DOHH2 (cell line): ENCODE measurements around the gene ROBO2.

Source experiments
- EZH2phosphoT487 ChIP-seq: fragments of 200-600 bp; sonication (generic); IDR thresholded peaks from 2 replicates; pipeline ENCODE4 v1.6.1; 2017; ENCODE audit warnings: borderline replicate concordance, mild to moderate bottlenecking, antibody characterized with exemption, low read length, moderate library complexity, mixed read lengths
- TF ChIP-seq, protein P1 (sequence below): fragments of 200-600 bp; sonication (generic); IDR thresholded peaks from one replicate; pipeline ENCODE4 v1.5.1; 2014; ENCODE audit warnings: antibody characterized with exemption, mild to moderate bottlenecking, low read depth, low read length; ENCODE audit not compliant: poor library complexity, severe bottlenecking

DNA sequence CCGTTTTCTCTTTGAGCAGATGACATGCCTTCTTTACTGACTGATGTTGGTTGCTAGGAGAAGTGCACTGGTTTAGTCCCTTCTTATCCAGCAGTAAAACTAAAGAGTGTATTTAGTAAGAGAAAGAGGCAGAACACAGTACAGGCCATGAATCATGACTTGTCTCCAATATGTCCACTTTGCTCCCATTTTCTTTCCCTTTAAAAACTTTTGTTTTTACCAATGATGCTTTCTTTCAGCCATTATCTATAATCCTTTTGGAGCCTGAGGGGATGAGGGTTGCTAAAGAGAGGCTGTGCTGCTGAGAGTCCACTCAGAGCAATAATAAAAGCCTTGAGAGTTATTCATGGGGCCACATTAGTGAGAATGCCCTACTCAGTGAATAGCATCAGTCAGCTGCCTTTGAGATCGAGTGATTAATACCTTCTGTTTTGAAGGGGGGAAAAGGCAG lies 12.2 kb downstream of the ROBO2 start:
- TF ChIP-seq, protein P1, sequence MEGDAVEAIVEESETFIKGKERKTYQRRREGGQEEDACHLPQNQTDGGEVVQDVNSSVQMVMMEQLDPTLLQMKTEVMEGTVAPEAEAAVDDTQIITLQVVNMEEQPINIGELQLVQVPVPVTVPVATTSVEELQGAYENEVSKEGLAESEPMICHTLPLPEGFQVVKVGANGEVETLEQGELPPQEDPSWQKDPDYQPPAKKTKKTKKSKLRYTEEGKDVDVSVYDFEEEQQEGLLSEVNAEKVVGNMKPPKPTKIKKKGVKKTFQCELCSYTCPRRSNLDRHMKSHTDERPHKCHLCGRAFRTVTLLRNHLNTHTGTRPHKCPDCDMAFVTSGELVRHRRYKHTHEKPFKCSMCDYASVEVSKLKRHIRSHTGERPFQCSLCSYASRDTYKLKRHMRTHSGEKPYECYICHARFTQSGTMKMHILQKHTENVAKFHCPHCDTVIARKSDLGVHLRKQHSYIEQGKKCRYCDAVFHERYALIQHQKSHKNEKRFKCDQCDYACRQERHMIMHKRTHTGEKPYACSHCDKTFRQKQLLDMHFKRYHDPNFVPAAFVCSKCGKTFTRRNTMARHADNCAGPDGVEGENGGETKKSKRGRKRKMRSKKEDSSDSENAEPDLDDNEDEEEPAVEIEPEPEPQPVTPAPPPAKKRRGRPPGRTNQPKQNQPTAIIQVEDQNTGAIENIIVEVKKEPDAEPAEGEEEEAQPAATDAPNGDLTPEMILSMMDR, result no peak
- TF ChIP-seq EZH2phosphoT487, result no peak
